ENCODE data around the gene HELZ2. TPM values are rescaled to one million over a fixed set of nuclear protein-coding genes. Genes with fewer than 3 reads are reported as not detected.

Gene HELZ2
- total RNA-seq, 1 experiment from 2014 or later: 18.1 TPM

DNA sequence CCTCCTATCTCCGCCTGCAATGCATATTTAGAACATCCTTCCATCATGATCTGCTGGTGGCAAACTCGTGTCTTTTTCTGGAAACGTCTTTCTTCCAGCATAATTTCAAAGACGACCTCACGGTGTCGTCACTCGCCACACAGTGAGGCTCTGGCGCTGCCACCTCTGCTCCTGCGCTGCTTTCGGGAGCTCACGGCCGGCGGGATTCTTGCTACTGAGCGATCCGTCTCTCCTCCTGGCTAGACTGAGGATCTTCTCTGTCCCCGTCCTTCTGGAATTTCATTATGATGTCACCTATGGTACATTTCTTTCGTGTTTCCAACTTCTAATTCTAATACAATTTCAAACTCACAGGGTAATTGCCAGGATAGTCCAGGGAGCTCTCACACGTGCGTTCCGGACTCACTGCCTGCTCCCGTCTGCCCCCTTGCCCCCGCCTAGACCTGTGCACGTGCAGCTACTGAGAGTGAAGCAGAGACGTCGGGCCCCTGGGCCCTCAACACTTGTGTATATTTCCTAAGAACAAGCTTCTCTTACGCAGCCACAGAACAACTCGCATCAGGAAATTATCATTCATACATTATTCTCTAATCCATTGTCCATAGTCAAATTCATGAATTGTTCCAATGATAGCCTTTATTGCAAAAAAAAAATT, 25.5 kb upstream of the HELZ2 start:
- DNase-seq (ENCODE audit: unreplicated experiment): no peak
- CTCF ChIA-PET: interaction anchor here (0.9 to 1.4 kb wide), 2 partner anchors 62 to 521 kb away, joined by 3 to 4 read pairs; partner anchors contain the start of gene PTK6

DNA sequence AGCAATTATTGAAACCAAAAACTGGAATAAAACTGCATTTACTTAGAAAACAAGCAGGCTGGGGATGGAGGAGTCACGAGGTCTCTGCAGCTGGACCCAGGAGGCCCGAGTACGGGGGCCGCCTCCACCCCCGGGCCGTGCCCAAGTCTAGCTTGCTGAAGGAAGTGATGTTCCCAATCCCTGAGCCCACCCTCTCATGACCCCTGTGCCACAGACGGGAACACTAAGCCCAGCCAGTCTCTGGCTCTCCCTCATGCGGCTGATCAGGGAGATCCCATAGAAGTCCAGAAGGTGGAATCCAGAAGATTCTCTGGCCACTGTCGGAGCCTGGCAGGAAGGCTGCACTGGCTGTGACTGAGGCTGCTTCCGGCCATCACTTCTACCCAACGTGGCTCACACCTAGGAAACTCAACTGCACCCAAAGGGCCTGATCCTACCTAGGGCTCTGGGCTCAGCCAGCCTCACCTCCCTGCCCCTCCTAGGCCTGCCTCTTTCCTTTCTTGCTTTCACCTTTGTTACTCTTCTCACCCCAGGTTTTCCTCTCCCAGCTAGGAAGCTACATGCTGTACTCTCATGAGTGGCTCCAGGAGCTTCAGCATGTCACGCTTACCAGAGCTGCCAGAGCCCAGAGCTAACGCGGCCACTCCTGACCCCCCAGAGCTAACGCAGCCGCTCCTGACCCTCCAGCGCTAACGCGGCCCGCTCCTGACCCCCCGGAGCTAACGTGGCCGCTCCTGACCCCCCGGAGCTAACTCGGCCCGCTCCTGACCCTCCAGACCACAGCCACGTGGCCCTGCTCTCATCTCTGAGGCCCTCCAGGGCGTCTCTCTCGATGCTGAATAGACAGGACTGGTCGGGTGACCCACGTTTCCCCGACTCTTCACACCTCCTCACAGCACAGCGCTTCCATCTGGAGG, 24.7 kb upstream of the HELZ2 start:
- Mint-ChIP-seq H3K9me3 (ENCODE audit: unreplicated experiment) (no peaks in the 10 kb centered on the region), H3K36me3 (ENCODE audit: insufficient read depth, unreplicated experiment) (peaks cover 42% of the 10 kb centered on the region), H3K27me3 (ENCODE audit: insufficient read depth, unreplicated experiment) (no peaks in the 10 kb centered on the region), H3K27ac (ENCODE audit: low read depth, unreplicated experiment) (peak overlapping the region; percentile 46), H3K4me3 (ENCODE audit: unreplicated experiment) (no peak overlapping the region), H3K4me1 (ENCODE audit: insufficient read depth, unreplicated experiment) (no peaks in the 10 kb centered on the region)
- TF ChIP-seq, protein P1, sequence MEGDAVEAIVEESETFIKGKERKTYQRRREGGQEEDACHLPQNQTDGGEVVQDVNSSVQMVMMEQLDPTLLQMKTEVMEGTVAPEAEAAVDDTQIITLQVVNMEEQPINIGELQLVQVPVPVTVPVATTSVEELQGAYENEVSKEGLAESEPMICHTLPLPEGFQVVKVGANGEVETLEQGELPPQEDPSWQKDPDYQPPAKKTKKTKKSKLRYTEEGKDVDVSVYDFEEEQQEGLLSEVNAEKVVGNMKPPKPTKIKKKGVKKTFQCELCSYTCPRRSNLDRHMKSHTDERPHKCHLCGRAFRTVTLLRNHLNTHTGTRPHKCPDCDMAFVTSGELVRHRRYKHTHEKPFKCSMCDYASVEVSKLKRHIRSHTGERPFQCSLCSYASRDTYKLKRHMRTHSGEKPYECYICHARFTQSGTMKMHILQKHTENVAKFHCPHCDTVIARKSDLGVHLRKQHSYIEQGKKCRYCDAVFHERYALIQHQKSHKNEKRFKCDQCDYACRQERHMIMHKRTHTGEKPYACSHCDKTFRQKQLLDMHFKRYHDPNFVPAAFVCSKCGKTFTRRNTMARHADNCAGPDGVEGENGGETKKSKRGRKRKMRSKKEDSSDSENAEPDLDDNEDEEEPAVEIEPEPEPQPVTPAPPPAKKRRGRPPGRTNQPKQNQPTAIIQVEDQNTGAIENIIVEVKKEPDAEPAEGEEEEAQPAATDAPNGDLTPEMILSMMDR (IDR thresholded peaks at IDR 0.05; ENCODE audit: unreplicated experiment): no peak
- no TSS peak for BruUV-seq (replicated peaks)
- ChIA-PET CTCF (no interaction called here), POLR2A (interaction anchor here (0.8 to 1.7 kb wide), 4 partner anchors 11 to 266 kb away, joined by 3 to 5 read pairs (median 4); partner anchors contain the start of genes GMEB2 and TPD52L2)
- intact Hi-C loops (cut with micrococcal nuclease): no loop called here
- DNase-seq (ENCODE audit: unreplicated experiment): no peak

More for the DNA sequence above, 25.5 kb upstream of the HELZ2 start:
- intact Hi-C loops (cut with micrococcal nuclease): no loop called here
- TF ChIP-seq, protein P1 (IDR thresholded peaks at IDR 0.05; ENCODE audit: unreplicated experiment): no peak
- Mint-ChIP-seq H3K27me3 (ENCODE audit: insufficient read depth, unreplicated experiment) (no peaks in the 10 kb centered on the region), H3K4me3 (ENCODE audit: unreplicated experiment) (no peak overlapping the region), H3K27ac (ENCODE audit: low read depth, unreplicated experiment) (no peak overlapping the region), H3K36me3 (ENCODE audit: insufficient read depth, unreplicated experiment) (peaks cover 43% of the 10 kb centered on the region), H3K9me3 (ENCODE audit: unreplicated experiment) (no peaks in the 10 kb centered on the region), H3K4me1 (ENCODE audit: insufficient read depth, unreplicated experiment) (no peaks in the 10 kb centered on the region)
- POLR2A ChIA-PET: interaction anchor here (1.2 to 1.7 kb wide), 3 partner anchors 12 to 266 kb away, joined by 3 to 5 read pairs (median 4); partner anchors contain the start of genes GMEB2 and TPD52L2
- BruUV-seq (replicated peaks): no TSS peak

DNA sequence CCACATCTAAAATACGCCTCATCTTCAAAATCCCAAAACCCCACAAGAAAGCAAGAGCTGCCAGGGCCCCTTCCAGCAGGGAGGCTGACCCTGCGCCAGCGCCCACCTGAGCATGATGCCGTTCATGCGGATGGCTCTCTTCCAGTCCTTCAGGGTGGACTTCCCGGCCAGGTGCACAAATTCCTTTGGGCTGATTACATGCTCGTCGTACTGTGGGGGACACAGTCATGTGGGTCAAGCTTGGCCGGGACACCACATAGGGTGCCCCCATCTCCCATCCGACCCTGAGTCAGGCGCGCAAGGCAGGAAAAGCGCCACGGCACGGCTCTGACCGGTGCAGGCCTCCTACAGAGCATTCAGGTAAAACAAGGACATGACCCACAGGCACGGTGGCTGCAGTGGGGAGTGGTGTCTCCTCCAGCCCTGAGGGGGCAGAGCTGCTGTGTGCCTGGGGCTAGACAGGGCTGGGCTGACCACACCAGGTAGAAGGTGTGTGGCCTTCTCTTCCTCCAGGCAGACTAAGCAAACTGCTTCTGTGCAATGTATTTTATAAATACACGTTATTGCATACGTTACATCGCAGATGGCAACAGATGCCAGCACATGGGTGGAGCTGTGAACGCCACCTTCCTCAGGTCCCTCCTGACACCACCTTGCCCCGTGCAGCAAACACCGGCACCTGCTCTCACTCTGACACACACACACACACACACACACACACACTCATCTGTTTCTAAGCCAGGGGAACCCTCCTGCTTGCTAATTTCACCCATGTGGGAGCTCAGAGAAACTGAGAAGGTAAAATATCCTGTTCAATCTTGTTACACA, 23.8 kb upstream of the HELZ2 start:
- intact Hi-C loops (cut with micrococcal nuclease): no loop called here
- no TSS peak for BruUV-seq (replicated peaks)
- ChIA-PET POLR2A (interaction anchor here (0.6 to 1.7 kb wide), 4 partner anchors 20 to 267 kb away, joined by 3 to 5 read pairs (median 4); partner anchors contain the start of genes GMEB2 and TPD52L2), CTCF (no interaction called here)
- TF ChIP-seq, protein P1 (IDR thresholded peaks at IDR 0.05; ENCODE audit: unreplicated experiment): no peak
- no peak for DNase-seq (ENCODE audit: unreplicated experiment)
- no peaks in the 10 kb centered on the region for H3K4me1 Mint-ChIP-seq (ENCODE audit: insufficient read depth, unreplicated experiment)
- H3K27ac Mint-ChIP-seq (ENCODE audit: low read depth, unreplicated experiment): no peak overlapping the region
- no peak overlapping the region for H3K4me3 Mint-ChIP-seq (ENCODE audit: unreplicated experiment)
- no peaks in the 10 kb centered on the region for H3K9me3 Mint-ChIP-seq (ENCODE audit: unreplicated experiment)
- peaks cover 42% of the 10 kb centered on the region for H3K36me3 Mint-ChIP-seq (ENCODE audit: insufficient read depth, unreplicated experiment)
- H3K27me3 Mint-ChIP-seq (ENCODE audit: insufficient read depth, unreplicated experiment): no peaks in the 10 kb centered on the region
